Measurements from ENCODE around the gene KCNK3.

DNA sequence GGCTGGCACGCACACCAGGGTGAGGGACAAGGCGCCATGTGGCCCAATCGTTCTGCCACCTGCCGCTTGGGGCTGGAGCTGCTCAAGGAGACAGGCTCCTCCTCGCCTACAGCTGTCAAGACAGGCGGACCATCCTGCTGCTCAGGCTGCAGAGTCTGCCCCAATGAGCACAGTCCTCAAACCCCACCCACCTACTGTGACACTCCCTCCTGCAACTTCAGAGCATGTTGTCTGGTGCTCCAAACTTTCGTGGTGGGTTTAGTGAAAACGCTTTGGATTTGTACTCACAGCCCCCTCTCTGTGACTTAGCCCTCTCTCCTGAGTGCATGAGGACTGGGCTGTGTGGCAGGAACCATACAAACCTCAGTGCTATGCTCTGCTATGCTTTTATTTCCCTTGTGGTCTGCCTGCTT is 48.4 kb downstream of the KCNK3 start:
- TF ChIP-seq, protein P1, sequence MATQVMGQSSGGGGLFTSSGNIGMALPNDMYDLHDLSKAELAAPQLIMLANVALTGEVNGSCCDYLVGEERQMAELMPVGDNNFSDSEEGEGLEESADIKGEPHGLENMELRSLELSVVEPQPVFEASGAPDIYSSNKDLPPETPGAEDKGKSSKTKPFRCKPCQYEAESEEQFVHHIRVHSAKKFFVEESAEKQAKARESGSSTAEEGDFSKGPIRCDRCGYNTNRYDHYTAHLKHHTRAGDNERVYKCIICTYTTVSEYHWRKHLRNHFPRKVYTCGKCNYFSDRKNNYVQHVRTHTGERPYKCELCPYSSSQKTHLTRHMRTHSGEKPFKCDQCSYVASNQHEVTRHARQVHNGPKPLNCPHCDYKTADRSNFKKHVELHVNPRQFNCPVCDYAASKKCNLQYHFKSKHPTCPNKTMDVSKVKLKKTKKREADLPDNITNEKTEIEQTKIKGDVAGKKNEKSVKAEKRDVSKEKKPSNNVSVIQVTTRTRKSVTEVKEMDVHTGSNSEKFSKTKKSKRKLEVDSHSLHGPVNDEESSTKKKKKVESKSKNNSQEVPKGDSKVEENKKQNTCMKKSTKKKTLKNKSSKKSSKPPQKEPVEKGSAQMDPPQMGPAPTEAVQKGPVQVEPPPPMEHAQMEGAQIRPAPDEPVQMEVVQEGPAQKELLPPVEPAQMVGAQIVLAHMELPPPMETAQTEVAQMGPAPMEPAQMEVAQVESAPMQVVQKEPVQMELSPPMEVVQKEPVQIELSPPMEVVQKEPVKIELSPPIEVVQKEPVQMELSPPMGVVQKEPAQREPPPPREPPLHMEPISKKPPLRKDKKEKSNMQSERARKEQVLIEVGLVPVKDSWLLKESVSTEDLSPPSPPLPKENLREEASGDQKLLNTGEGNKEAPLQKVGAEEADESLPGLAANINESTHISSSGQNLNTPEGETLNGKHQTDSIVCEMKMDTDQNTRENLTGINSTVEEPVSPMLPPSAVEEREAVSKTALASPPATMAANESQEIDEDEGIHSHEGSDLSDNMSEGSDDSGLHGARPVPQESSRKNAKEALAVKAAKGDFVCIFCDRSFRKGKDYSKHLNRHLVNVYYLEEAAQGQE (IDR thresholded peaks at IDR 0.05; ENCODE audit: insufficient read depth in 1 of 2, low read depth in 2 of 2, low read length in 1 of 2) = no peak
- TF ChIP-seq, protein P2, sequence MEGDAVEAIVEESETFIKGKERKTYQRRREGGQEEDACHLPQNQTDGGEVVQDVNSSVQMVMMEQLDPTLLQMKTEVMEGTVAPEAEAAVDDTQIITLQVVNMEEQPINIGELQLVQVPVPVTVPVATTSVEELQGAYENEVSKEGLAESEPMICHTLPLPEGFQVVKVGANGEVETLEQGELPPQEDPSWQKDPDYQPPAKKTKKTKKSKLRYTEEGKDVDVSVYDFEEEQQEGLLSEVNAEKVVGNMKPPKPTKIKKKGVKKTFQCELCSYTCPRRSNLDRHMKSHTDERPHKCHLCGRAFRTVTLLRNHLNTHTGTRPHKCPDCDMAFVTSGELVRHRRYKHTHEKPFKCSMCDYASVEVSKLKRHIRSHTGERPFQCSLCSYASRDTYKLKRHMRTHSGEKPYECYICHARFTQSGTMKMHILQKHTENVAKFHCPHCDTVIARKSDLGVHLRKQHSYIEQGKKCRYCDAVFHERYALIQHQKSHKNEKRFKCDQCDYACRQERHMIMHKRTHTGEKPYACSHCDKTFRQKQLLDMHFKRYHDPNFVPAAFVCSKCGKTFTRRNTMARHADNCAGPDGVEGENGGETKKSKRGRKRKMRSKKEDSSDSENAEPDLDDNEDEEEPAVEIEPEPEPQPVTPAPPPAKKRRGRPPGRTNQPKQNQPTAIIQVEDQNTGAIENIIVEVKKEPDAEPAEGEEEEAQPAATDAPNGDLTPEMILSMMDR (IDR thresholded peaks at IDR 0.05) = no peak
- no peak for TF ChIP-seq POLR2AphosphoS5 (IDR thresholded peaks at IDR 0.05; ENCODE audit: low read depth, low read length)
